KBM-7 (cell line): ENCODE measurements around the gene PPIE.
"Not testable (repeated sequence)": the region's sequence is repeated elsewhere in the genome, so short reads cannot be mapped to it uniquely, and the experiment has no call there.

Experiments
- DNase-seq: peaks from one replicate; pipeline ENCODE4 v3.0.0-alpha.2; 2015
- in situ Hi-C: fragments of 300-500 bp; cut with MboI; formaldehyde crosslinking; loops from 2 replicates; pipeline ENCODE4 v1.14.3; 2020; ENCODE audit warnings: low sequenced_read_pairs, low pct_unique_long_range_greater_than_20kb, mixed read lengths

Gene PPIE

DNA sequence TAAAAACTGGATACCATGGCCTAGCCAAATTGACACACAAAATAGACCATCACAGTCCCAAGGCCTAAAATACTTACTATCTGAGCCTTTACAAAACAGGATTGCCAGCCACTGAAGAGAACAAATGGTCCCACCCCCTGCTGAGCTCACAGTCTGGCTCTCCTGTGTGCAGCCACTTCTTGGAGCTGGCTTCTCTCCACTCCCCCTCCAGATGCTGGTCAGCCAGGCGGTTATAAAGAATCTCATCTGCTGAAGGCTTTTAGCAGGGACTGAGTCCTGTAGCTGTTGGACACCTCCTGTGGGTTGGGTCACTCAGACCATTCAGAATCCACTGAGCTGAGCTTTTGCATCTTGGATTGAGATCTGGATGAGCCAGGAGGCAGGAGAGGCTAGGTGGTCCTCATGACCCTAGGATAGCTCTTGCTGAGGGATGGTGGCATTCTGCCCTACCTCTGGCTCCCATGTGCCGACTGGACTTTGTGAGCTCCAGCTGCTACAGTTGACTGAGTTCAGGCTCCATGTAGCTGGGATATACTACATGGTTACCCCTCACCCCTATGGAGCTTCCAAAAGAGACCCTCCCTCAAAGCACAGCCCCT lies 16.3 kb downstream of the PPIE start:
- in situ Hi-C loops = no loop called here
- no peak for DNase-seq

DNA sequence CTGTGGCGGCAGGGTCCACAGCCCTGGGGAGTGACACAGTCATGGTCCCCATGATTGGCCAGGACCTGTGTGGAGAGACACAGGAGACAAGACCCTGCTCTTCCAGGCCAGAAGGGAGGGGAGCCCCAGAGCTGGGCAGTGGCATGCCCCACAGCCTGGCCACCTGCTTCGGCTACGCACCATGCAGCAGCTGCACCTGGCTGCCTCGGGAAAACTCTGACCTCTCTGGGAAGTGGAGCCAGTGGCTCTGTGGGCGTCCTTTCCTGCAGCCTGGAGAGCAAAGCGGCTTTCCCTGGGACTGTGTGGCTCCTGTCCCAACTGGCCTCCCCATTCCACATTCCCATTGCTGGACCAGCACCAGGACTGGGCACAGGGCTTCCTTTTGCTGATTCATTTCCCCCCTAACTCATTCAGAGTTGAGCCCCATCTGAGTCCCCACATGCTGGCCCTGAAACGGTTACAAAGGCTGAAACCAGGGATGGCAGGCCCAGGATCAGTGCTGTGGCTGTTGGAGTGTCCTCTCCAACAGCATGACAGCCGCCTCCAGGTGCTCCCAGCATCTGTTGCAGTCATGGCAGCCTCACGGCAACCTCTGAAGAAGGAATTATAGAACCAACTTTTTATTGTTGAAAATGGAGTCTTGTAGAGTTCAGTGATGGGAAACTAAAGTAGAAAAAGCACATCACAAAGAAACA lies 17.4 kb downstream of the PPIE start:
- DNase-seq = no peak
- in situ Hi-C loops = no loop called here

- DNase-seq = no peak
- in situ Hi-C loops = no loop called here
These were observed 18.8 kb downstream of the PPIE start for GRCh38 chr1:39757501-39757900.

GRCh38 chr1:39758556-39759435 lies 20.1 kb downstream of the PPIE start:
- DNase-seq = no peak
- in situ Hi-C loops = no loop called here

DNA sequence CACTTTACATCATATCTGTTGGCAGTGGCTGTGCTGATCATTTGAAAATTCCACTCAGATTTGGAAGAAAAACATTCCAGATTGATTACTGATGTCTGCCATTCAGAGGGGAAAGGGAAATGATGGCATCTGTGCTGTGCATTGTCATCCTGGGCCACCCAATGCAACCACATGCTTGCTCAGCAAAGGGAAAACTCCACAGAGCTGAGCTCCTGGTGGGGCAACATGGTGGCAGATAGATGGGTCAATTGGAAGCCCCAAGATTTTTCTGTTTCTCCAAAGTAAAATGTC lies 20.7 kb downstream of the PPIE start:
- in situ Hi-C loops = no loop called here
- no peak for DNase-seq

DNA sequence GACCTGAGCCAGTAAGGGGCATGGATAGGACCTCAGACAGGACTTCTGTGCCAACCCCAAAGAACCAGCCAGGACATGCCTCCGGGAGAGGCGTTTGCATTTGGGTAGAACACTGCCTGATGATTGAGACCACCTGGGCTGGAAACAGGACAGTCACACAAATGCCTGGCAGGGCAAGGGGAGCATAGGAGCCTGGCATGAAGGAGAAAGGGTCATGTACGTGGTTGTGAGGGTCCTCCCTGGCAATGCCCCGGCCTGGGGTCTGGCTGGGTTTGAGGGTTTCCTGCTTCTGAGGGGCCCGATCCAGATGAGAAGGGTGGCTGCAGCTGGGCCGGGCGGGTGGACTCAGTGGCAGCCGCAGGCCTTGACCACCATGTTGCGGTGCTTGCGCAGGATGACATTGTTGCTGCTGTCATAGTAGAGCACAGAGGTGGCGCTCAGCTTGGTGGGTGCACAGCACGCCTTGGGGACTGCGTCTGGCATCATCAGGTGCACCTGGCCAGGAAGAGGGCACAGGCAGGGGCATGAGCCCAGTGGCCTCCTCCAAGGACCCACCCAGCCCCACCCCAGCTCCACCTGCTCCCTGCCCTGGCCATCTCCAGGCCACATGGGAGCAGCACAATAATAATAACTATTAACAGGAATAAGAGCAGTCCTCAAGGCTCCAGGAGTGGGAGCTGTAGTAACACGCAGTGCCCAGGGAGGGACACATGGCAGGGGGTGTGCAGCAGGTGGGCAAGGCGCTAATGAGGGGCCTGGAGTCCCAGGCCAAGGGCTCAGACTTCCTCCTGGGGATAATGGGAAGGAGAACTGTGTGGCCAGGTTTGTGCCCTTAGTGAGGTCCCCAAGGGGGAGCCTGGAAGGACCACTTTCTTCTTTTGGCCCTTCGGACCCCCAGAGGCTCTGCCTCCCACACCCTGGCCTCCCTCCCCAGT lies 21.7 kb downstream of the PPIE start:
- no peak for DNase-seq
- in situ Hi-C loops = no loop called here

DNA sequence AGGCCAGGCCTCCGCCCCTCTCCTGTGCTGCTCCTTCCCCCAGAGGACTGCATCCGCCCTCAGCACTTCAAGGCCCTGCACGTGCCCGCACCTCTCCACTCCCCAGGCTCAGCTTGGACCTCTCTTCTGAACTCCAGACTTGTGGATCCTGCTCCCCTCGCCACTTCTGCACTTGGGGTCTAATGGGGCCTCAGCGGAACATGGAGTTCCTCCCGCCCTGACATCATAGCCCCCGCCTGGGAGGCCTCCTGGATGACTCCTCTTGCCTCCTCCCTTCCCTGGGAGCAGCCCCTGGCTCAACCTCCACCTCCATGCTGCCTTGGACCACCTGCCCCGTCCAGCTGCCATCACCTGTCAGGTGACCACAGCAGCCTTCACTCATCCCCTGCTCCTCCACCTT lies 22.3 kb downstream of the PPIE start:
- in situ Hi-C loops = no loop called here
- DNase-seq = no peak

GRCh38 chr1:39761557-39762260 lies 23.0 kb downstream of the PPIE start:
- in situ Hi-C loops = no loop called here
- no peak for DNase-seq

DNA sequence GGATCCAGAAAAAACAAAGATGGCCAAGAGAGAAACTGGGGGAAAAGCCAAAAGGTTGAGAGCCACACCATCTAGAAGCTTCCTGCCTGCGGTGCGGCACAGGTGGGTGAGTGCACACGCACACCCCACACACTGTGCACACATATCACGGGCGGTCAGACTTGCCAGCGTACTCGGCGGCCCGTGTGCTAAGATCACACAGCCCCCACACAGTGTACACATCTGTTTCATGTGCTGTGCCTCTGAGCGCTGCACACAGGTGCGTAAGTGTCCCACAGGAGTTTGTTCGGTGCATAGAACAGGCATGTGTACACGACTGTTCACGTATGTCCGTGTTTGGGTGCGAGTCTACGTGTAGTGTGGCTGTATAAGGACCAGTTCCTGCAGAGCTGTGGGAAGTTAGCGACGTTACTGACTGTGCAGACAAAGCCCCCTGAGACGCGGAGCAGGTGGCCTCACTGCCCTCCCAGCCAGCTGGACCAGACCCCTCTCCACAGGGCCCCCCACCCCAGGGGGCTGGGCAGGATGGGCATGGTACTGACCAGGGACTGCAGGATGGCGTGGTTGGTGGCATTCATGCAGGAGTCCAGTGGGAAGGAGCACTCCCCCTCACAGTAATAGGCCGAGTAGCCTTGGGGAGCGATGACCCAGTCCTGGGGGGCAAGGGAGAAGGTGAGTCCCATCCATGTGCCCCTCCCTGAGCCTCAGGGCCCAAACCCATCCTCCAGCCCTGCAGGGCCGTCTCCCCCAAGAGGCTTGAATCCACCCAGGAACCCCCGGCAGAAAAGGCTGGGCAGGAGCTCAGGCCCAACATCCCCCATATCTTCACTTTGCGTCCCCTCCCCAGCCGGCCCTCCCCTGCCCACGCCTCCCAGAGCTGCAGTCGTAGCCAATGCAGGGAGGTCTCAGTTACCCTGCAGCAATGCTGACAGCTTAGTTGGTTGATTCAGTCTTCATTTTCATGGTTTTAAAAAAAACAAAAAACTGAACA lies 24.2 kb downstream of the PPIE start:
- no peak for DNase-seq
- in situ Hi-C loops = no loop called here

- in situ Hi-C loops, DNase-seq: not testable (repeated sequence)
These were observed 25.1 kb downstream of the PPIE start for GRCh38 chr1:39763619-39764374.

GRCh38 chr1:39764512-39764911 lies 25.8 kb downstream of the PPIE start:
- in situ Hi-C loops, DNase-seq: not testable (repeated sequence)

- in situ Hi-C loops = not testable (repeated sequence)
These were observed 27.8 kb downstream of the PPIE start for GRCh38 chr1:39766466-39766865.

DNA sequence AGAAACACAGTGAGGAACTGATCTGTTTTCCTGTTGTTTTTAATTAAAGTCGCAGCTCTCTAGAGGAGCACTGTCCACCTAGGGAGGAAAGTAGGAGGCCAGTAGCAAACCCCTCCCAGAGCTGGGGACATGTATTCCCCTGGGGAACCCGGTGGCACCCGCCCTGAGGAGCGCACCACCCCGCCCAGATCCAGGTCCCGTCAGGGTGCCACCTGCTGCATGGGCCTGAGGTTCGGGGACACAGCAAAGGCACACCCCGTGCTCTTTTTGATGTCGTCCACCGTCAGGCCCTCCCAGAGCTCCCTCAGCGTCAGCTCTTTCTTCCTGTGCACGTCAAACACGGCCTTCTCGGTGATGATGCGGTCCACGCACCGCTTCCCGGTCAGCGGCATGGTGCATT lies 30.8 kb downstream of the PPIE start:
- DNase-seq, in situ Hi-C loops: not testable (repeated sequence)

More at GRCh38 chr1:39766466-39766865, 27.8 kb downstream of the PPIE start:
- not testable (repeated sequence) for DNase-seq

GRCh38 chr1:39770100-39771021 lies 31.7 kb downstream of the PPIE start:
- DNase-seq, in situ Hi-C loops: not testable (repeated sequence)

- DNase-seq, in situ Hi-C loops: not testable (repeated sequence)
These were observed 32.4 kb downstream of the PPIE start, which contains the start of gene OXCT2 for GRCh38 chr1:39771022-39771532. Gene OXCT2 (minus strand): TSS chr1:39771348. CDS start chr1:39771255, 93 bp downstream.
